ENCODE results near the gene AP2B1.

- TF ChIP-seq CTCF (IDR thresholded peaks at IDR 0.05): peak in 1 of 6 experiments; percentile 19
- no peak for TF ChIP-seq POLR2A (IDR thresholded peaks at IDR 0.05)
These were observed 182.9 kb downstream of the AP2B1 start for GRCh38 chr17:35769895-35770486.

Data from esophagus squamous epithelium (tissue), 4 donors.